HUDEP-2 (cell line): Measurements from ENCODE around the gene LRRC74B.
A peak's percentile ranks its signal among the peaks of the same experiment; 100 is the strongest.

Experiments
- DNase-seq, 76 experiments: peaks; one replicate each; lab custom pipeline; 2025; ENCODE audit not compliant: unreplicated experiment in 76 of 76; lab: John Stamatoyannopoulos, UW

Gene LRRC74B

DNA sequence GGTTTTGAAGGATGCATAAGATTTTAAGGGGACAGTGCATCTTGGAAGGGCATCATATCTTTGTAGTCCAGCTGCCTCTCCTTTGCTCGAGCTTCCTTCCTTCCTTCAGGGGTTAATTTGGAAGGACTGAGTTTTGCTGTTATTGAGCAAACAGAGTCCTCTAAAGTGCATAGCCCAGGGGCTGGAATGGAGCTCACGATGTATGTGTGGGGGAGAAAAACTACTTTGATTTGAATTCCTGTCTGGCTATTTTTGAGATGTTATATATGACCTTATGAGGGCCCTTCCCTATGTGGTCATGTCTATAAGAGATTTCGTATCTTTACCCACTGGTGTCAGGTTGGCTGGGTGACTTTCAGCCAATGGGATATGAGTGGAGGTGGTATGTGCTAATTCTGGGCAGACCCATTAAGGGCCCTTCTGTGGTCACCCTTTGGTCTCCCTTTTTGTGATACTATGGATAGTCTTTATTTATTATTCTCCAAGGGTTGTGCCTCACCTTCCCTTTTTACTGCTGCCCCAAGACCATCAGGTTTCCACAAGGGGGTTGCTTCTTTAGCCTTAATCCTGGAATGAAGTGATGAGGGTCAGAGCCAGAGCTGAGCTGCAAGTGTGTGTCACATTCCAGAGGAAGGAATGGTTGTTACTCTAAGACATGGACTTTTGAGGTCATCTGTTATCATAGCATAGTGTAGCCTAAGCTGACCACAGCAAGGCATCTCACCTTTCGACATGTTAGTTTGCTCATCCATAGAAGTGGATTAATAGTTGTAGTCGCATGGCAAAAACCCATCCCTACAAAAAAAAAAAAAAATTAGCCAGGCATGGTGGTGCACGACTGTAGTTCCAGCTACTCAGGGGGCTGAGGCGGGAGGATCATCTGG is 54.6 kb downstream of the LRRC74B start:
- no peak for DNase-seq

DNA sequence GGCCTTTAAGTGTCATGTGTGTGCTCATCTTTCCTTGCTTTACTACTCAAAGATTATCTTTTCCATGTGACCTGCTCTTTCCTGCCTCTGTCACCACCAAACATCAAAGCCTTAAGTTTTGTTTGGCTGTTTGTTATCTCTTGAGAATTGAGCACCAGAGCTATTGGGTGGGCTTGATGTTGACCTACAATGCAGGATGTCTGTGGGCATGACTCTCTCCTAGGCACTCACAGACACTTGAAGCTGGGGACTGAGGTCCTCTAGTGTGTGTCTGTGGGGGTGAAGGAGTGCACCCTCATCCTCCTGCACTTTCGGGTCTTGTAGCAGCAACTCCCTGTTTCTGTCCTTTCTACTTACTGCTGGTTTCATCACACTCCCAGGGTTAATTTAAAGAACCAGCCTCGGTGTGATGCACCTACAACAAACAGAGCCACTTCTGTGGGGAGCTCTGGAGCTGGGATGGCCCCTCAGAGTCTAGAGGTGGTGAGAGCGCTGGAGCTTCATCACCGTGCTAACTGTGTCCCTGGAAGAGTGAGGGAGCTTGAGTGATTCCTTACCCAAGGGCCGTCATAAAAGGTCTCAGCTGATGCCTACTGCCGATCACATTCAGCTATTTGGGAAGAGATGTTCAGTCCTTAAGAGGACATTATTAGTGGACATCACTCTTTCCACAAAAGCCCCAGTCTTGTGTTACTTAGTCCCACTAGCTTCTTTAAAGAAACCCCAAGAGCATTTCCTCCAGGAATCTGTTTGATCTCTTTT is 56.3 kb downstream of the LRRC74B start:
- DNase-seq, result no peak

DNA sequence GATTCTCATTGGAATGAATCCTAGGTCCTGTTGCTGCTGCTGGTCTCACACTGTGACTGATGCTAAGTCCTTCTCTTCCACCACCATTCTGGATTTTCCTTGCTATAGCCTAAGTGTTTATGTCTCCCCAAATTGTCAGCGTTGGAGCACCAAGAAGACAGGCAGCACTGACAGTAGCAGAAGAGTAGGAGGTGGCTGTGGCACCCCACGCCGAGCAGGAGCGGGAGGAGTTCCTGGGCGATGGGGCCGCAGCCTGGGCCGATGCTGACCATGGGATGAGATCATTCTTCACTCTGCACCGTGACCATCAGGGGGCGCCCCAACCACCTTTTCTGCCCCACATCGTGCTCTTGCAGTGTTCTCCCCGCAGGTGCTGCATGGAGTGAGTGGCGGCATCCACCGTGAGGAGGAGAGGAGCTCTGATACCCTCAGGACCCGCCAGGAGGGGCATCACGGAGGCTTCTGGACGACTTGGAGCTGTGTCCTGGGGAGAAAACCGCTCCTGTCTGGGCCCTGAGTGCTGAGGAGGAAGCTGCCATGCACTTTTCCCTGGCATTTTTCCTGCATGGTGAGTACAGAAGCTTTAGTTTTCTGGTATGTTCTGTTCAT is 57.0 kb downstream of the LRRC74B start:
- peak in 69 of 76 experiments; percentile 3 to 88 (median 52) for DNase-seq

DNA sequence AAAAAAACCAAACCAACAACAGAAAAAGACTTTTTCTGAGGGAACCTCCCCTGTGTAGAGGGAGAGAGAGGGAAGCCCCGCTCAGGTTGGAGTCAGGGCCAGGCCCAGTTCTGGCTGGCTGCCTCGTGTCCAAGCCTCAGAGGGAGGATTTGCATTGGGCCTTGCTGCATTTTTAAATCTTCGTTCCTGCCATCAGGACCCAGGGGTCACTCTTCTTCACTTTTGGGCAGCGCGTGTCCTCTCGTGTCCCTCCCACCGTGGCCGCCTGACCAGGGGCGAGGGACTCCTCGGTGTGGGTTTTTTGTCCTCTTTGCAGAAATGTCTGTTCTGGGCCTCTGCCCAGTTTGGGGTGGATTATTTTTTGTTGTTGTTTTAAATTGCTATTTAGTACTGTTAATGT is 57.9 kb downstream of the LRRC74B start:
- DNase-seq, result peak in 4 of 76 experiments; percentile 1 to 28 (median 20)

DNA sequence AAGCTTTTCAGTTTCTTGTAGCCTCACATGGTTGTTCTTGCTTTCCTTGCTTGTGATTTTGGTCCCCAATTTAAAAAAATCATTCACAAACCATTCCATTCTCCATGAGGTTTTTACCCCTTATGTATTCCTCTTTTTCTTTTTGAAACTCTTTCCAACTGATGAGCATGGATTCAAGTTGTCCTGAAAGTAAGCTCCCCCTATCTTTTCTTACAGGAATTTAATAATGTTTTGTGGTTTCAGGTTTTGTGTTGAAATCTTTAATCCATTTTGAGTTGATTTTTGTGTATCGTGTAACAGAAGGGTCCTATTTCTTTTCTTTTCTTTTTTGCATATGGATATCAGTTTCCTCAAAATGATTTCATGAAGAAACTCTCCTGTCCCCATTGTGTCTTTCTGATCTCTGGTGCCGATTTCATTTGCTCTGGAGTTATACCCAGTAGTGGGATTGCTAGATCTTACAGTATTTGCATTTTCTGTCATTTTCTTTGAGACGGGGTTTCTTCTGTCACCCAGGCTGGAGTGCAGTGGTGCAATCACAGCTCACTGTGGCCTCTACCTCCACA is 58.5 kb downstream of the LRRC74B start:
- DNase-seq, result no peak

DNA sequence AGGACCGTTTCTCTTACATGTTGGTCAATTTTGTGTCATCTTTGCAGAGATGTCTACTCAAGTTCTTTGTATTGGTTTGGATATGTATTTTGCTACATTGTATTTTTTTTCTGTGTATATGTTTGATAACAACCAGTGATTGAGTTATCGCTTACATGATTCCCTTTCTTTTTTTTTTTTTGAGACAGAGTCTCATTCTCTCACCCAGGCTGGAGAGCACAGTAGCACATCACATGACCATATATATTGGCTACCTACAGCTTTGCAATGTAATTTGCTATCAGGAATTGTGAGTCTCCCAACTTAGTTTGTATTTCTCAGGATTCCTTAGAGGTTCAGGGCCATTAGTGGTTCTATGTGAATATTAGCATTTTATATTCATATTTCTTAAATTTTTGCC is 59.5 kb downstream of the LRRC74B start:
- DNase-seq, result no peak

DNA sequence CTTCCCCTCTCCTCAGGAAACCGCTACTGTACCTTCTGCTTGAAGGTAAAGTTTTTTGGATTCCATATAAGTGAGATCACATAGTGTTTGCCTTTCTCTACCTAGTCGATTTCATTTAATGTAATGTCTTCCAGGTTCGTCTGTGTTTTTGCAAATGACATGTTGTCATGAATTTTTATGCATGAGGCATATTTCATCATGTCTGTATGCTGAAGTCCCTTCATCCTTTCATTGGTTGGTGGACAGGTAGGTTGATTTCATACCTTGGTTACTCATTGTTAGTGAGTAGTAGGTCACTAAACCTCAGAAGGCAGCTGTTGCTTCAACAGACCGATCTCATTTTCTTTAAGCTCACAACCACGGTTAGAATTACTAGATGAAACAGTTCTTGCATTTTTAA is 60.3 kb downstream of the LRRC74B start:
- DNase-seq, result no peak

DNA sequence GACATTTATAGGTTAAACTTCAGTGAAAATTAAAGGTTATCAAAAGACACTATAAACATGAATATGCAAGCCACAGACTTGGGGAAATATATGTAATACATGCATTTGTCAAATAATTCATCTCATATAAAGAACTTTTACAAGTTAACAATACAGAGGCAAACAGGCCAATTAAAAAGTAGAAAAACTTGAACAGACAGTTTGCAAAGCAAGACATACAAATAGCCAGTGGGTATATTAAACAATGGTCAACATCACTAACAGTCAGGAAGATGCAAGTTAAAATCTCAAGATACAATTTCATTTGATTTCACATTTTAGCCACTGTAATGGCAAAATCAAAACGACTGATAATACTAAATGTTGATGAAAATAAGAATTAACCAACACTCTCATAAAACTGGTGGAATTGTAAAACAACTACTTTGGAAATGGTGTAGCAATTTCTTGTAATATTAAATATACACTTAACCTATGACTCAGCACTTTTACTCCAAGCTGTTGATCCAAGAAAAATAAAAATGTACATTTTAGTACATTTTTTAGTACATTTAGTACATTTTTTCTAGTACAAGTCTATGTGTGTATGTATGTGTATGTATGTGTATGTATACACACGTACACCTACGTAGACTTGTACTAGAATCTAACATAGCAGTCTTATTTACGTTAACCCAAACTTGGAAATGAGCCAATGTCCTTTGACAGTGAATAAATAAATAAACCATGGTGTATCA is 62.8 kb downstream of the LRRC74B start:
- no peak for DNase-seq
